Fibroblast of lung (primary cell): ENCODE results near the gene LYPD6B.

Source experiments
- EZH2 ChIP-seq: IDR thresholded peaks from 2 replicates; pipeline ENCODE4 v1.5.1; 2012; ENCODE audit warnings: low read length, control low read depth, mild to moderate bottlenecking; ENCODE audit errors: missing control alignments
- TF ChIP-seq, protein P1 (sequence below), 2 donors: IDR thresholded peaks in 1 of 2; conservative IDR thresholded peaks in 1 of 2; 1 replicate in 1 of 2; 2 replicates in 1 of 2; pipeline ENCODE4 v1.5.1; 2011 to 2012; ENCODE audit warnings: low read length in 2 of 2, control low read depth in 1 of 2, inconsistent platforms in 1 of 2, low read depth in 1 of 2, mild to moderate bottlenecking in 1 of 2

DNA sequence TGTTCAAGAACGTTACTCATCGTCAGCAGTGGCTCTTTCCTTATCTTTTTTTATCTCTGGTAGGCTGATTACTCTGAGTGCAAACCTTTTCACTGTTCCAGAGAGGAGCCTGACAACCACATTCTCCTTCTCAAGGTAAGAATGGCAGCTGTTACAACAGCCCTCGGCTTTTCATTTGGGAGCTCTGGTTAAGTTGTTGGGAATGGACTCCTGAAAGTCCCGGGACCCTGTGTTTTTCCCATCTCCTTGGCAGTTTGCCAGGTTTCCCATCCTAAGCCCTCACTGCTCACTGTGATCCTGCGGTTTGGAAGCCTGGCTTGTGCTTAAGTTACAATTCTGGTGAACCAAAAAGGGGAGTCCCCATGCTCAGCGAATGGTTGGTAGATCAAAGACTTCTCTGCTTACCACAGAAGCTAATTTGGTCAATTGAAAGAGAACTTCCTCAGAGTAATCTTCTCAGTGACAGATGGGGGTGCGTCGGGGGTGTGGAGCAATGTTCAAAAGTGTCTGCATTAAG, 122.3 kb downstream of the LYPD6B start:
- TF ChIP-seq, protein P1, sequence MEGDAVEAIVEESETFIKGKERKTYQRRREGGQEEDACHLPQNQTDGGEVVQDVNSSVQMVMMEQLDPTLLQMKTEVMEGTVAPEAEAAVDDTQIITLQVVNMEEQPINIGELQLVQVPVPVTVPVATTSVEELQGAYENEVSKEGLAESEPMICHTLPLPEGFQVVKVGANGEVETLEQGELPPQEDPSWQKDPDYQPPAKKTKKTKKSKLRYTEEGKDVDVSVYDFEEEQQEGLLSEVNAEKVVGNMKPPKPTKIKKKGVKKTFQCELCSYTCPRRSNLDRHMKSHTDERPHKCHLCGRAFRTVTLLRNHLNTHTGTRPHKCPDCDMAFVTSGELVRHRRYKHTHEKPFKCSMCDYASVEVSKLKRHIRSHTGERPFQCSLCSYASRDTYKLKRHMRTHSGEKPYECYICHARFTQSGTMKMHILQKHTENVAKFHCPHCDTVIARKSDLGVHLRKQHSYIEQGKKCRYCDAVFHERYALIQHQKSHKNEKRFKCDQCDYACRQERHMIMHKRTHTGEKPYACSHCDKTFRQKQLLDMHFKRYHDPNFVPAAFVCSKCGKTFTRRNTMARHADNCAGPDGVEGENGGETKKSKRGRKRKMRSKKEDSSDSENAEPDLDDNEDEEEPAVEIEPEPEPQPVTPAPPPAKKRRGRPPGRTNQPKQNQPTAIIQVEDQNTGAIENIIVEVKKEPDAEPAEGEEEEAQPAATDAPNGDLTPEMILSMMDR (conservative IDR thresholded peaks at IDR 0.05 in 1 of 2, IDR thresholded peaks at IDR 0.05 in 1 of 2; ENCODE audit: low read depth in 1 of 2, low read length in 2 of 2) = no peak
- no peak for TF ChIP-seq EZH2
